A549 (cell line): ENCODE measurements around the gene MAP3K5.

ENCODE experiments used
- BHLHE40 ChIP-seq: IDR thresholded peaks from 2 replicates; pipeline ENCODE4 v1.6.1; 2012; ENCODE audit warnings: low read depth, low read length, inconsistent platforms
- CHD2 ChIP-seq: fragments of 150-350 bp; IDR thresholded peaks from 2 replicates; pipeline ENCODE4 v1.6.1; 2014; ENCODE audit warnings: low read length; ENCODE audit not compliant: partially characterized antibody
- CTCF ChIP-seq: fragments of >200 bp; sonication (Bioruptor Twin); formaldehyde crosslinking; IDR thresholded peaks from 3 replicates; pipeline ENCODE4 v1.5.1; 2016
- HOXA7 ChIP-seq: fragments of 250-450 bp; sonication (Bioruptor Pico); IDR thresholded peaks from 2 replicates; pipeline ENCODE4 v1.5.0; 2020; ENCODE audit warnings: mild to moderate bottlenecking, moderate library complexity
- JUN ChIP-seq, 2 experiments: fragments of >200 bp; sonication (Bioruptor Twin); formaldehyde crosslinking; IDR thresholded peaks; 2 replicates in 1 of 2; 3 replicates in 1 of 2; pipeline ENCODE4 v1.6.1; 2016 to 2017
- ZNF302 ChIP-seq: fragments of 250-450 bp; sonication (Bioruptor Pico); IDR thresholded peaks from 2 replicates; pipeline ENCODE4 v1.9.0; 2021; ENCODE audit warnings: inconsistent platforms, mild to moderate bottlenecking, moderate library complexity
- TF ChIP-seq, protein P1 (sequence below): fragments of 200-600 bp; sonication (generic); IDR thresholded peaks from 2 replicates; pipeline ENCODE4 v1.6.1; 2016; ENCODE audit warnings: antibody characterized with exemption, mild to moderate bottlenecking, moderate library complexity

- no peak for TF ChIP-seq JUN (IDR thresholded peaks at IDR 0.05)
- no peak for TF ChIP-seq CTCF
- no peak for TF ChIP-seq ZNF302 (CRISPR knock-in tag)
- TF ChIP-seq HOXA7 (CRISPR knock-in tag), result no peak
- TF ChIP-seq, protein P1, sequence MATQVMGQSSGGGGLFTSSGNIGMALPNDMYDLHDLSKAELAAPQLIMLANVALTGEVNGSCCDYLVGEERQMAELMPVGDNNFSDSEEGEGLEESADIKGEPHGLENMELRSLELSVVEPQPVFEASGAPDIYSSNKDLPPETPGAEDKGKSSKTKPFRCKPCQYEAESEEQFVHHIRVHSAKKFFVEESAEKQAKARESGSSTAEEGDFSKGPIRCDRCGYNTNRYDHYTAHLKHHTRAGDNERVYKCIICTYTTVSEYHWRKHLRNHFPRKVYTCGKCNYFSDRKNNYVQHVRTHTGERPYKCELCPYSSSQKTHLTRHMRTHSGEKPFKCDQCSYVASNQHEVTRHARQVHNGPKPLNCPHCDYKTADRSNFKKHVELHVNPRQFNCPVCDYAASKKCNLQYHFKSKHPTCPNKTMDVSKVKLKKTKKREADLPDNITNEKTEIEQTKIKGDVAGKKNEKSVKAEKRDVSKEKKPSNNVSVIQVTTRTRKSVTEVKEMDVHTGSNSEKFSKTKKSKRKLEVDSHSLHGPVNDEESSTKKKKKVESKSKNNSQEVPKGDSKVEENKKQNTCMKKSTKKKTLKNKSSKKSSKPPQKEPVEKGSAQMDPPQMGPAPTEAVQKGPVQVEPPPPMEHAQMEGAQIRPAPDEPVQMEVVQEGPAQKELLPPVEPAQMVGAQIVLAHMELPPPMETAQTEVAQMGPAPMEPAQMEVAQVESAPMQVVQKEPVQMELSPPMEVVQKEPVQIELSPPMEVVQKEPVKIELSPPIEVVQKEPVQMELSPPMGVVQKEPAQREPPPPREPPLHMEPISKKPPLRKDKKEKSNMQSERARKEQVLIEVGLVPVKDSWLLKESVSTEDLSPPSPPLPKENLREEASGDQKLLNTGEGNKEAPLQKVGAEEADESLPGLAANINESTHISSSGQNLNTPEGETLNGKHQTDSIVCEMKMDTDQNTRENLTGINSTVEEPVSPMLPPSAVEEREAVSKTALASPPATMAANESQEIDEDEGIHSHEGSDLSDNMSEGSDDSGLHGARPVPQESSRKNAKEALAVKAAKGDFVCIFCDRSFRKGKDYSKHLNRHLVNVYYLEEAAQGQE, result no peak
- no peak for TF ChIP-seq CHD2
- no peak for TF ChIP-seq BHLHE40
Measured at GRCh38 chr6:136563386-136564152, 228.7 kb downstream of the MAP3K5 start.
